Measurements from ENCODE around the gene TCEA2. TPM values are rescaled to one million over a fixed set of nuclear protein-coding genes. Genes with fewer than 3 reads are reported as not detected.

TCEA2 gene
- total and polyA plus RNA-seq, 2 of the 13 experiments (the other 11 are each of a cell fraction or from before 2014, with no cell fraction given), result 28.1 to 33.7 TPM

- POLR2A ChIA-PET, result interaction anchor here (1.0 to 1.2 kb wide), 3 partner anchors 9 to 30 kb away, joined by 3 read pairs; partner anchors contain the start of gene TCEA2
- Histone ChIP-seq H3K4me2 (ENCODE audit: low read depth, low read length) (0 out of 2 replicates have a peak overlapping the region, but pooled peaks have one; percentile 1), H3K36me3 (replicated peaks in 1 of 2; ENCODE audit: control insufficient read depth in 1 of 2, insufficient read depth in 2 of 2, low read length in 2 of 2) (no peaks in the 10 kb centered on the region), H2AFZ (ENCODE audit: low read length) (no peak overlapping the region), H3K9me3 (ENCODE audit: low read length) (no peaks in the 10 kb centered on the region), H3K79me2 (ENCODE audit: insufficient read depth, low read length) (no peaks in the 10 kb centered on the region), H3K4me1 (ENCODE audit: insufficient read depth, low read length) (peaks cover 11% of the 10 kb centered on the region), H3K27me3 (ENCODE audit: control insufficient read depth in 1 of 2, insufficient read depth in 2 of 2, low read length in 2 of 2) (peaks cover 22 to 42% of the 10 kb centered on the region in 2 experiments; a peak in 4 of 5 replicates), H3K4me3 (replicated peaks in 1 of 3; ENCODE audit: insufficient read depth in 1 of 3, low read depth in 2 of 3, low read length in 3 of 3) (no peak overlapping the region), H4K20me1 (ENCODE audit: insufficient read depth, low read length) (no peaks in the 10 kb centered on the region), H3K9ac (ENCODE audit: insufficient read depth, low read depth, low read length) (no peak overlapping the region), H3K27ac (ENCODE audit: extremely low read length, insufficient read depth, low read length) (no peak overlapping the region)
- in situ Hi-C loops (cut with HindIII; ENCODE audit: extremely low pct_ligation_motif_present, low pct_unique_long_range_greater_than_20kb) (no loop called here), intact Hi-C loops (cut with micrococcal nuclease; ENCODE audit: unreplicated experiment) (no loop called here)
- DNase-seq (ENCODE audit: low spot score) (no peak), ATAC-seq (peak; percentile 65), FAIRE-seq (no peak)
- CTCF ChIA-PET (ENCODE audit: low intra/inter-chr PET ratio, low total read pairs), result no interaction called here
- WGBS (ENCODE audit: low lambda C conversion rate), result 8% methylated on average over 11 of the region's 27 CpGs
- no TSS peak for BruUV-seq (replicated peaks)
- TF ChIP-seq MTA1 (CRISPR knock-in tag; IDR thresholded peaks at IDR 0.05; ENCODE audit: borderline replicate concordance) (0 out of 2 replicates have a peak, but pooled peaks have one; percentile 25), TRIM22 (IDR thresholded peaks at IDR 0.05) (no peak), ZNF691 (CRISPR knock-in tag; IDR thresholded peaks at IDR 0.05; ENCODE audit: borderline replicate concordance, low read depth) (peak; percentile 3; the same call in 1 of the 2 replicates), ZNF296 (CRISPR knock-in tag; conservative IDR thresholded peaks at IDR 0.05) (0 out of 2 replicates have a peak, but pooled peaks have one; percentile 27), CREB1 (IDR thresholded peaks at IDR 0.05) (no peak), CREB1 (CRISPR knock-in tag; IDR thresholded peaks at IDR 0.05) (no peak), ZNF672 (CRISPR knock-in tag; IDR thresholded peaks at IDR 0.05) (no peak), BHLHE40 (IDR thresholded peaks at IDR 0.05; ENCODE audit: low read length) (peak; percentile 65), ZNF572 (CRISPR knock-in tag; IDR thresholded peaks at IDR 0.05) (0 out of 2 replicates have a peak, but pooled peaks have one; percentile 55), ISL2 (CRISPR knock-in tag; IDR thresholded peaks at IDR 0.05) (no peak)
- TF ChIP-seq, protein P1, sequence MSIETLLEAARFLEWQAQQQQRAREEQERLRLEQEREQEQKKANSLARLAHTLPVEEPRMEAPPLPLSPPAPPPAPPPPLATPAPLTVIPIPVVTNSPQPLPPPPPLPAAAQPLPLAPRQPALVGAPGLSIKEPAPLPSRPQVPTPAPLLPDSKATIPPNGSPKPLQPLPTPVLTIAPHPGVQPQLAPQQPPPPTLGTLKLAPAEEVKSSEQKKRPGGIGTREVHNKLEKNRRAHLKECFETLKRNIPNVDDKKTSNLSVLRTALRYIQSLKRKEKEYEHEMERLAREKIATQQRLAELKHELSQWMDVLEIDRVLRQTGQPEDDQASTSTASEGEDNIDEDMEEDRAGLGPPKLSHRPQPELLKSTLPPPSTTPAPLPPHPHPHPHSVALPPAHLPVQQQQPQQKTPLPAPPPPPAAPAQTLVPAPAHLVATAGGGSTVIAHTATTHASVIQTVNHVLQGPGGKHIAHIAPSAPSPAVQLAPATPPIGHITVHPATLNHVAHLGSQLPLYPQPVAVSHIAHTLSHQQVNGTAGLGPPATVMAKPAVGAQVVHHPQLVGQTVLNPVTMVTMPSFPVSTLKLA (IDR thresholded peaks at IDR 0.05), result peak; percentile 98
- TF ChIP-seq, protein P2, sequence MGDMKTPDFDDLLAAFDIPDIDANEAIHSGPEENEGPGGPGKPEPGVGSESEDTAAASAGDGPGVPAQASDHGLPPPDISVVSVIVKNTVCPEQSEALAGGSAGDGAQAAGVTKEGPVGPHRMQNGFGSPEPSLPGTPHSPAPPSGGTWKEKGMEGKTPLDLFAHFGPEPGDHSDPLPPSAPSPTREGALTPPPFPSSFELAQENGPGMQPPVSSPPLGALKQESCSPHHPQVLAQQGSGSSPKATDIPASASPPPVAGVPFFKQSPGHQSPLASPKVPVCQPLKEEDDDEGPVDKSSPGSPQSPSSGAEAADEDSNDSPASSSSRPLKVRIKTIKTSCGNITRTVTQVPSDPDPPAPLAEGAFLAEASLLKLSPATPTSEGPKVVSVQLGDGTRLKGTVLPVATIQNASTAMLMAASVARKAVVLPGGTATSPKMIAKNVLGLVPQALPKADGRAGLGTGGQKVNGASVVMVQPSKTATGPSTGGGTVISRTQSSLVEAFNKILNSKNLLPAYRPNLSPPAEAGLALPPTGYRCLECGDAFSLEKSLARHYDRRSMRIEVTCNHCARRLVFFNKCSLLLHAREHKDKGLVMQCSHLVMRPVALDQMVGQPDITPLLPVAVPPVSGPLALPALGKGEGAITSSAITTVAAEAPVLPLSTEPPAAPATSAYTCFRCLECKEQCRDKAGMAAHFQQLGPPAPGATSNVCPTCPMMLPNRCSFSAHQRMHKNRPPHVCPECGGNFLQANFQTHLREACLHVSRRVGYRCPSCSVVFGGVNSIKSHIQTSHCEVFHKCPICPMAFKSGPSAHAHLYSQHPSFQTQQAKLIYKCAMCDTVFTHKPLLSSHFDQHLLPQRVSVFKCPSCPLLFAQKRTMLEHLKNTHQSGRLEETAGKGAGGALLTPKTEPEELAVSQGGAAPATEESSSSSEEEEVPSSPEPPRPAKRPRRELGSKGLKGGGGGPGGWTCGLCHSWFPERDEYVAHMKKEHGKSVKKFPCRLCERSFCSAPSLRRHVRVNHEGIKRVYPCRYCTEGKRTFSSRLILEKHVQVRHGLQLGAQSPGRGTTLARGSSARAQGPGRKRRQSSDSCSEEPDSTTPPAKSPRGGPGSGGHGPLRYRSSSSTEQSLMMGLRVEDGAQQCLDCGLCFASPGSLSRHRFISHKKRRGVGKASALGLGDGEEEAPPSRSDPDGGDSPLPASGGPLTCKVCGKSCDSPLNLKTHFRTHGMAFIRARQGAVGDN (CRISPR knock-in tag; IDR thresholded peaks at IDR 0.05), result peak; percentile 36; the same call in 1 of the 2 replicates
Measured at GRCh38 chr20:64092258-64093012, 29.4 kb downstream of the TCEA2 start.
